HG03439 (cell line): Measurements from ENCODE around the gene FEM1A.
"Not testable (repeated sequence)": the region's sequence is repeated elsewhere in the genome, so short reads cannot be mapped to it uniquely, and the experiment has no call there.

Experiments used
- ATAC-seq: cut with Tn5 transposase; IDR thresholded peaks from one replicate; pipeline ENCODE4 v1.9.1; 2021; ENCODE audit warnings: mild to moderate bottlenecking, moderate library complexity; ENCODE audit not compliant: unreplicated experiment

Gene FEM1A

GRCh38 chr19:4845975-4846374 lies 54.4 kb downstream of the FEM1A start:
- not testable (repeated sequence) for ATAC-seq

- no peak for ATAC-seq
Measured at GRCh38 chr19:4847190-4847973, 55.8 kb downstream of the FEM1A start.

- ATAC-seq, result no peak
Measured at GRCh38 chr19:4849019-4849418, 57.5 kb downstream of the FEM1A start.
